ENCODE results near the gene AKAP11. TPM values are rescaled to one million over a fixed set of nuclear protein-coding genes. Genes with fewer than 3 reads are reported as not detected.
"Not testable (repeated sequence)": the region's sequence is repeated elsewhere in the genome, so short reads cannot be mapped to it uniquely, and the experiment has no call there.

The AKAP11 gene
- total RNA-seq = 19.8 and 20.9 TPM in 2 replicates

GRCh38 chr13:42272115-42272803 lies at the start of gene AKAP11:
AKAP11 (plus strand) TSS chr13:42272152; CDS start chr13:42286349, 14,197 bp downstream.
- peak within 1 kb of the TSS; percentile 63 for H3K4me3 ChIP-seq (ENCODE audit: low read depth, low read length)
- no peaks in the 10 kb centered on the region for H3K36me3 ChIP-seq (ENCODE audit: control insufficient read depth, insufficient read depth, low read length)
- no peak for TF ChIP-seq CTCF (IDR thresholded peaks at IDR 0.05; ENCODE audit: insufficient read depth, low read length, poor library complexity, severe bottlenecking)
- no peak for DNase-seq (ENCODE audit: low read depth)
- no peaks in the 10 kb centered on the region for H3K27me3 ChIP-seq (ENCODE audit: control insufficient read depth, insufficient read depth, low read length)

GRCh38 chr13:42223681-42224080 lies 48.3 kb upstream of the AKAP11 start:
- no peak for DNase-seq (ENCODE audit: low read depth)
- H3K4me3 ChIP-seq (ENCODE audit: low read depth, low read length) = no peak overlapping the region
- no peaks in the 10 kb centered on the region for H3K27me3 ChIP-seq (ENCODE audit: control insufficient read depth, insufficient read depth, low read length)
- no peak for TF ChIP-seq CTCF (IDR thresholded peaks at IDR 0.05; ENCODE audit: insufficient read depth, low read length, poor library complexity, severe bottlenecking)
- H3K36me3 ChIP-seq (ENCODE audit: control insufficient read depth, insufficient read depth, low read length) = no peaks in the 10 kb centered on the region

- no peak overlapping the region for H3K4me3 ChIP-seq (ENCODE audit: low read depth, low read length)
- H3K36me3 ChIP-seq (ENCODE audit: control insufficient read depth, insufficient read depth, low read length) = peaks cover 1% of the 10 kb centered on the region
- no peak for DNase-seq (ENCODE audit: low read depth)
- no peak for TF ChIP-seq CTCF (IDR thresholded peaks at IDR 0.05; ENCODE audit: insufficient read depth, low read length, poor library complexity, severe bottlenecking)
- H3K27me3 ChIP-seq (ENCODE audit: control insufficient read depth, insufficient read depth, low read length) = no peaks in the 10 kb centered on the region
Observed at GRCh38 chr13:42225051-42225450, 46.9 kb upstream of the AKAP11 start.

GRCh38 chr13:42226759-42227158 lies 45.2 kb upstream of the AKAP11 start:
- DNase-seq (ENCODE audit: low read depth); H3K36me3 ChIP-seq (ENCODE audit: control insufficient read depth, insufficient read depth, low read length); H3K27me3 ChIP-seq (ENCODE audit: control insufficient read depth, insufficient read depth, low read length); H3K4me3 ChIP-seq (ENCODE audit: low read depth, low read length): not testable (repeated sequence)

- TF ChIP-seq CTCF (IDR thresholded peaks at IDR 0.05; ENCODE audit: insufficient read depth, low read length, poor library complexity, severe bottlenecking) = no peak
- no peak for DNase-seq (ENCODE audit: low read depth)
- H3K4me3 ChIP-seq (ENCODE audit: low read depth, low read length) = no peak overlapping the region
- H3K36me3 ChIP-seq (ENCODE audit: control insufficient read depth, insufficient read depth, low read length) = peaks cover 1% of the 10 kb centered on the region
- no peaks in the 10 kb centered on the region for H3K27me3 ChIP-seq (ENCODE audit: control insufficient read depth, insufficient read depth, low read length)
Observed at GRCh38 chr13:42228527-42228926, 43.4 kb upstream of the AKAP11 start.

GRCh38 chr13:42229287-42229686 lies 42.7 kb upstream of the AKAP11 start:
- Histone ChIP-seq H3K27me3 (ENCODE audit: control insufficient read depth, insufficient read depth, low read length) (no peaks in the 10 kb centered on the region), H3K36me3 (ENCODE audit: control insufficient read depth, insufficient read depth, low read length) (peaks cover 1% of the 10 kb centered on the region), H3K4me3 (ENCODE audit: low read depth, low read length) (no peak overlapping the region)
- no peak for TF ChIP-seq CTCF (IDR thresholded peaks at IDR 0.05; ENCODE audit: insufficient read depth, low read length, poor library complexity, severe bottlenecking)
- DNase-seq (ENCODE audit: low read depth) = no peak
